Hepatocyte (in vitro differentiated cells): Measurements from ENCODE around the gene CCDC18.

Source experiments
- CTCF ChIP-seq: fragments of 200-600 bp; sonication (generic); IDR thresholded peaks from 2 replicates; pipeline ENCODE4 v1.5.1; 2016; ENCODE audit warnings: antibody characterized with exemption, mild to moderate bottlenecking; ENCODE audit not compliant: poor library complexity
- EZH2 ChIP-seq: fragments of 200-600 bp; sonication (generic); IDR thresholded peaks from 2 replicates; pipeline ENCODE4 v1.6.1; 2016; ENCODE audit warnings: antibody characterized with exemption, mild to moderate bottlenecking, borderline replicate concordance
- EZH2phosphoT487 ChIP-seq: fragments of 200-600 bp; sonication (generic); IDR thresholded peaks from one replicate; pipeline ENCODE4 v1.6.1; 2018; ENCODE audit warnings: antibody characterized with exemption, mild to moderate bottlenecking, low read depth, moderate library complexity; ENCODE audit not compliant: unreplicated experiment, severe bottlenecking

GRCh38 chr1:93317943-93318342 is 137.4 kb downstream of the CCDC18 start:
- TF ChIP-seq CTCF (no peak), EZH2 (no peak), EZH2phosphoT487 (no peak)
